HUDEP-2 (cell line): Measurements from ENCODE around the gene ARHGAP36.

Experiments used
- DNase-seq, 76 experiments: peaks; one replicate each; lab custom pipeline; 2025; ENCODE audit not compliant: unreplicated experiment in 76 of 76; lab: John Stamatoyannopoulos, UW

ARHGAP36 gene, protein sequence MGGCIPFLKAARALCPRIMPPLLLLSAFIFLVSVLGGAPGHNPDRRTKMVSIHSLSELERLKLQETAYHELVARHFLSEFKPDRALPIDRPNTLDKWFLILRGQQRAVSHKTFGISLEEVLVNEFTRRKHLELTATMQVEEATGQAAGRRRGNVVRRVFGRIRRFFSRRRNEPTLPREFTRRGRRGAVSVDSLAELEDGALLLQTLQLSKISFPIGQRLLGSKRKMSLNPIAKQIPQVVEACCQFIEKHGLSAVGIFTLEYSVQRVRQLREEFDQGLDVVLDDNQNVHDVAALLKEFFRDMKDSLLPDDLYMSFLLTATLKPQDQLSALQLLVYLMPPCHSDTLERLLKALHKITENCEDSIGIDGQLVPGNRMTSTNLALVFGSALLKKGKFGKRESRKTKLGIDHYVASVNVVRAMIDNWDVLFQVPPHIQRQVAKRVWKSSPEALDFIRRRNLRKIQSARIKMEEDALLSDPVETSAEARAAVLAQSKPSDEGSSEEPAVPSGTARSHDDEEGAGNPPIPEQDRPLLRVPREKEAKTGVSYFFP

DNA sequence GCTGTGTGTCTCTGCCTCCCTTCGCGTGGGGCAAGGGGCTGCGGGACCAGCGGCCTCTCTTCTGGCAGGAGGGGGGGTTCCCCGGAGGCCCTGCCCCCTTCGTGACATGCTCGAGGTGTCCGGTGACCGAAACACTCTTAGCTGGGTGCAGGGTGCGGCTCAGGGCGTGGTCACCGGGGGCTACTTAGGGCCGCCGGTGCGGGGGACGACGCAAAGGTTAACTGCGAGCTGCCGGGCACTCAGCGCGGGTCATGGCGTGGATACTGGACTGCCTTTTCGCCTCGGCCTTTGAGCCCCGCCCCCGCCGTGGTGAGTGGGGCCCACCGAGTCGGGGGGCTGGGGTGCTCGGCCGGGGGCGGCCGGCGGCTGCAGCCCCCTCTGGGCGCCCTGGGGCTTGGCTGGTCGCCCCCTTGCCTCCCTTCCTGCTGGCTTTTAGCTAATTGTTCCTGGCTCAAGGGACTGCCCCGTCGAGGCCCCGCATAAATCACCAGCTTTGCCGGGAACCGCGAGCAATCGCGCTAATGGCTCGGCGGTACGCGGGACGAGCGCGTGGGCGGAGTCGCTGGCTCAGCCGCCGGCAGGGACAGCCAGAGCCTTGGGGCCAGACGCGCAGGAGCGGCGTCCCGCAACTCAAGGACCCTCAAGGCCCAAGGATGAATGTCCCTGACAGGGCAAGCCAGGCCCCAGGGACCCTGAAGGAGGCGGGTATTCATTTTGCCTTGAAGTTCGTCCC, at the start of gene ARHGAP36:
Gene ARHGAP36 (plus strand): TSS at position 211 of the 733 bp plus-strand sequence. CDS start 23,320 bp downstream, outside the sequence.
- no peak for DNase-seq

DNA sequence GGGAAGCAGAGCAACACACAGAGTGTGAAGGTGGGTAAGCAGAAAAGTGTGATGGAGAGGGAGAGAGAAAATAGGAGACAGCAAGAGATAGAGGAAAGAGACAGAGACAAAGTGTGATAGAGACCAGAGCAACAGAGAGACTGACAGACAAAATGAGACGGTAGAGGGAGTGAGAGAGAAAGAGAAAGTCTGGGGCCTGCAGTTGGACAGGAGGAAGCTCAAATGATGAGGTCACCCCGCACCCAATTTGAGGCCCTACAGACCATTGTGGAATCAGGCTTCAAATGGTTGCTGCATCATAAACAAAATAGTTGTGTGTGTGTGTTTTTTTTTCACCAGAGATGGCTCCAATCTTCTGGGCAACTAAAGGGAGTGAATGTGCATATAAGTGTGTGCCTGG, 48.0 kb upstream of the ARHGAP36 start:
- no peak for DNase-seq

DNA sequence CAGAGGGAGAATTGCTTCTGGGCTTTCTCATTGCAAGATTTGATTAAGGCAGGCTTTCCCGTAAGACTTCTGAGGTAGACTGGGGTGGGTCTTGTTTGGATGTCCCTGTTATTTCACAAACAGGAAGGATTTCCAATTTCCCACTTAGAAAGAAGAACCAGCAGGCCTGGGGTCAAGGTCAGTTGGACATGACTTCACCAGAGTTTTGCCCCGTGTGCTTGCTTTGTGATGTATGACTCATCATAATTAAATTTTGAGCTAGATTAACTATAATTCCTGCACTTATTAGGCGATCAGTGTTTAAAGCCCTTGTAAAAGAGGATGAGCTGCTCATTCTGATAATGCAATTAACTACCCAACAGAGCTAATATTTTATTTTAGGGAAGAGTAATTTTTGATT, 32.8 kb upstream of the ARHGAP36 start:
- DNase-seq = no peak

DNA sequence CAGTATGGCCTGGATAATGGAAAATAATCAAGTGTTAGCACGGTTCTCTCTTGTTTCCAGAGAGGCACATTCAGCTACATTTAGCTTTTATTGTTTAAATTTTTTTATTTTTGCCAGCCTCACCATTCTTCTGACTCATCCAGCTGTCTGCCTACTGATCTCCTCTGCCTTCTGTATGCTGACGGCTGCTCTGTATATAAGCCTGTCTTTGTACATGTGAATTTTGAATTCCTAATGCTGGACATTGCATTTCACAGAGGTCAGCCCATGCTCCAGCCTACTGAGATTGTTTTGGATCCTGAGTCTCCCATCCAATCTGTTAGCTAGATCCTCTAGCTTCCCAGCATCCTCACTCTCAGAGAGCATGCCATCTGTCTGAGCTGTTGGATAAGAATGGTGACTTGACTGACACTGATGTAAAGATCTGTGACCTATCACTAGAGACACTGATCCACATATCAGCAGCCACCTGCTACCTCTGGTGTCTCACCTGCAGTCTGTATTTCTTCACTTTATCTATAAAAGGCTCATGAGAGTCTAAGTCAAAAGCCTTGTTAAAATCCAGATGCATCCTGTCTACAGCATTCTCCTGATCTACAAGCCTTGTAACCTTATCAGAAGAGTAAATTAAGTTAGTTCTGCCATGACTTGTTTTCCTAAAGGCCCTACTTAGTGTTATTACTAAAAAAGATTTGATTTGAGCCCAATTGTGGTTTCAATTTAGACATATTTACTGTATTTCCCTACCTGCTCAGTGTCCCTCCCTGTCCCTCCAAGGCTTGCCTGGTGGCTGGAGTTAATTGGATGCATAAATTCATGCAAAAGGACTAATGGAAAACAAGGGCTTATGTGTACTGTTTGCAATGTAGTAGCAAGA, 25.6 kb upstream of the ARHGAP36 start:
- DNase-seq = no peak

DNA sequence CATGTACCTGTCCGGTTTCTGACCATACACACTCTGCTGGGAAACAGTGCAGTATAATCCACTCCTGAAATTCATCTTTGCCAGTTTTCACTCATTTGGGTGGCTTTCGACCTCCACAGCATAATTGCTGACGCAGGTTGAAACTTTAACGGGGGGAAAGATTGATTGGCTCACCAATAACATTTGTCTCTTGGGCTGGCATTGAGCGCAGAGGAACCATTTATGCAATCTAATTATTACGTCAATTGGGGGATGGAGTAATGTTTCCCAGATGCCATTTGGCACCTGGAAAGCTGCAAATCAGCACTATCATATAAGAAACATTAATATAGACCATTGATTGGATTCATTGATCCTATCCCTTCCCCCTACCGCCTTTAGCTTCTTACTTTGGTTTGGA, 24.1 kb upstream of the ARHGAP36 start:
- no peak for DNase-seq

DNA sequence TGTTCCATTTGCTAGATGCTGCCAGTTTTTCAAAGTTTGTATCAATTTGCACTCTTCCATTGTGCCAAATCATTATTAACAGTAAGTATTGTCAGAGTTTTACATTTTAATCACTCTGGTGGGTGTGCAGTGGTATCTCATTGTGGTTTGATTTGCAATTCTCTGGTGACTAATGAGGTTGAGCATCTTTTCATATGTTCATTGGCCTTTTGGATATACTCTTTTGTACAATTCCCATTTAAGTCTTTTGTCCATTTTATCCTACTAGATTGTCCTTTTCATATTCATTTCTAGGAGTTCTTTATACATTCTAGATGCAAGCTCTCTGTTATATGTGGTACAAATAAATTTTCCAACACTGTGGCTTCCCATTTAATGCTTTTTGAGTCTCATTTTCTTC, 17.4 kb upstream of the ARHGAP36 start:
- DNase-seq = no peak

DNA sequence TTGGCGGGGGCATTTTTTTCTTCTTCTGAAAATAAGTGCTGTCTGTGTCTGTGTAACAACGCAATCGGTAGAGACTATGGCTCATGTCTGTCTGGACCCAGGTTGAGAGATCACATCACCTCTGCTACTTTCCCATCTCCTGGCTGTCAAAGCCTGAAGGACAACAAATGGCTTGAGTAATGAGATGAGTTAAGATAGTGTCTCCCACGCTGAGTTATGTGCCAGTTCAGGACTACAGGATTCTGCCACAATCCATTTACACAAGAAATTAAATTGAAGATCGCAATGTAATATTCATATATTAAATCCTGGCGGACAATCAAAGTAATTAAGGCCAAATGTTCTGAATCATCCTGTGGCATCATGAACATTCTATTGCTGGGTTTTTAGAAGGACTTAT, 16.5 kb upstream of the ARHGAP36 start:
- DNase-seq = no peak

DNA sequence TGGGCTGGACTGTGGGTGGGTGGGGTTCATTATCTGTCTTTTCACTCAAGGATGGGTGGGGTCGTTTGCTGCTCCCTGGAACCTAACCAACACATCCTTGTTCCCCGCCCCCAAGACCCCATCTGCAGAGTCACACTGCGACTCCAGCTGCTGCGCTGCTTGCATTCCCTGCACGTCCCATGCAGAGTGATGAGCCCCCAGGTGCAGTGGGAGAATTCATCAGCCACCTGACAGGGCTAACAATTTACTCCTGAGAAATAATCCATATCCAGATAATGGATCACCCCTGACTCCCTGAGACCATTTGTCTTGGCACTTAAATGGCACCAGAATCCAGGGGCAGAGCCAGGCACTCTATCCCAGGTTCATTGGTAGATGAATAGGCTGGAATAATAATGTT, 12.4 kb upstream of the ARHGAP36 start:
- DNase-seq = no peak

DNA sequence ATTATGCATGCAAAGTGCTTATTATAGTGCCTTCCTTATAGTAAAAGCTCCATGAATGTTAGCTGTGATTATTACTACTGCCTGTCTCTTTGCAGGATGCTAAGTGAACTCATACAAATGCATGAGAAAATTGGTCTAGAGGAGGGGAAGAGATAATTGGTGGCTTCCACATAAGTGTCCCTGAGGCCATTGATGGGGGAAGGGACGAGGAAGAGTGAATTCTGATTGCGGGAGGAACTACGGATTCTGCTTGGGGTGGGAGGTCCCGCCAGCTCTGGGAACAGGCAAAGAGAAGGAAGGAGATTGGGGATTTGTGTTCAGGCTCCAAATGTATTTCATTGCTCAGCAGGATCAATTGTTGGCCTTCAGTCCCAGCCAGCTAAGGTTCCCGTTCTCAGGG, 11.6 kb upstream of the ARHGAP36 start:
- no peak for DNase-seq

DNA sequence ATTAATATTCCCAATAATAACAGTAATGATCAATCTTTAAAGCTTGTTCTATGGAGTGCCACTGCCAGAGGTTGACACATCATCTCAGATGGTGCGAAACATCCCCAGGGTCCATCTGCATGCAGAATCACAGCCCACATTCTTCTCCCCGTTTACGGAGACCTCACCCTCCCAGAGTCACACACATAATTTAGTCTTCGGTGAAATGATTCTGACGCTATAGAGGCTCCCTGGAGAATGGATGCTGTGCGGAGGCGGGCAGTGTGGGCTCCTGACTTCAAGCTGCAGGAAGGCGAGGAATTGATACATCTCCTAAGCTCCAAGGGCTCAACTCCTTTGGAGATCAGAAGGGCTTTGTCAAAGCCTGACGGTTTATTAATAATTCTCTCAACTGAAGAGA, 11.0 kb upstream of the ARHGAP36 start:
- no peak for DNase-seq

DNA sequence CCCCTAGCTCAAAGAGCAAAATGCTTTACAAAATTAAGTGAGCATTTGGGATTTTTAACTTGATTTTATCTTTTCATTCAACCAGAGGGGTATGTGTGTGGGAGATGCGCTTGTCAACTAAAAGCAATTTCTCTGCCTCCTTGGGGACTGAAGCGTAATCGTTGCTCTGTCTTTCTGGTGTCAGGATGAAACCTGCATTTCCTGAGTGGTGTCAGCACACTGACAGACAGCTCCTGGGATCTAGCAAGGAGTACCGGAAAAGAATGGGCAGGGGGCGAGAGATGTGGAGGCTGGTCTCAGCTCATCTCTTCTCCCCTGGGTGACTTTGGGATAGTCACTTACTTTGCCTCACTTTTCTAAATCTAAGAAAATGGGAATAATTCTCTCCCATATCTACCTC, 5.1 kb upstream of the ARHGAP36 start:
- DNase-seq = no peak

DNA sequence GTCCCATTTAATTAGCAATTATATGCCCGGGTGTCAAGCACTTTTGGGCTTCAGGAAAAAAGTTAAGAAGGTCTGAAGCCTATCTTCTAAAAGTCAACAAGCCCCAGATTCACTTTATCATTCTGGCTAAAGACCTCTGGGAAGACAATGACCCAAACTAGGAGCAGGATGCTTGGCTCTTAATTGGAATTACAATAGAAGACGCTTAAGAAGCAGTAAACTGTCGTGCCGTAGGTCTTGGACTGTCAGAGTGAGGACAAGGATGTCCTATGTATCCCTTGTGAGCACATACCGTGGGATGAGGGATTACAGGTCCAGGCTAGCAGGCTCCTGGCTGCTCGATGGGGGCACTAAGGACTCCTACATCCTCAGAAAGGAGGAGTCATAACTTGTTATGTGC, 3.2 kb upstream of the ARHGAP36 start:
- DNase-seq = no peak

DNA sequence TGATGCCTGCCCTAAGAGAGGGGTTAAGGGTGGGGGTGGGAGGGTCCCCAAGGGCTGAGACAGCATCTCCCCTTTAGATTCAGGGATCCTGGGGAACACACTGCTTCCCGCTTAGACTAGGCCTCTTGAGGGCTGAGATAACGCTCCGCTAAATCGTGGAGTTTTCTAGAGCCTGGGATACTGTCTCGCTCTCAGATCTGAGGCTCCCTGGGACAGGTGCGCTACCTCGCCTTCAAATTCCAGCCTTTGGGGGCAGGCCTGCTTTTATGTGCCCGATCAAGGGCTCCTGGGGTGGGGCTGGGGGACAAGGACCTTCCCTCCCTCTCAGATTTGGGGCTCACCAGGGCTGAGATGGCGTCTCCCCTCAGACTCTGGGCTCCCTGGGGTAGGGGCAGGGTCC, 440 bp upstream of the ARHGAP36 start:
- DNase-seq = no peak

DNA sequence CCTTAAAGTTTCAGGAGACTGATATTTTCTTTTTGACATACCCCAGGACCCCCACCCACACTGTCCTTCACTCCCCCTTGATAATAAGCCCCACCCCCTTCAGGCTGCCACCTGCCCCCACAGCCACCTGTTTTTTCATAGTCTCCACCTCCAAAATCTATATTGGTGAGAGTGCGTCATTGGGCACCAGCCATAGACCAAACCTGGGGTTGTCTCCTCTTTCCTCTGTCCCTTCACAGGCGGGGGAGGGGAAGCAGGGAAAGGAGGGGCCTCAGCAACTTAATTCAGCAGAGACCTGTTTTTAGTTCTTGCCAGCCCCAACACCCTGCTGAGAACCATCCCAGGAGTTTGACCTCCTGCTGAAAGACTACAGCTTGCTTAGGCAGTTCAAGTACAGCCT, 1.1 kb downstream of the ARHGAP36 start:
- no peak for DNase-seq

DNA sequence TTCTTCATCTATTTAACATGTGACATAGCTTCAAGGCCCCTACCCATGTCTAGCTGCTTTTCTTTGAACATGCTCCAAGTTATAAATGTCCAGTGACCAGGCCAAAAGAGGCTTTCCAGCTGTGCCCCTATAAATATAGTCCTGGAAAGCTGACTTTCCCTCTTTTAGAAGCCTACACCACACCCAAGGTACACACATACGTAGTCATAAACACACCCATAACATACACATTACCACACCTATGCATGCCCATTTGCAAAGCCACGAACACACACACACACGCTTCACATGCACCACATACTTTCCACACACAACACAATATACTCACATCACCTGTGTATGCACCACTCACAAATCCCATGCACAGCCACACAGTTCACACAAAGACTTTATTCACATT, 2.0 kb downstream of the ARHGAP36 start:
- no peak for DNase-seq

DNA sequence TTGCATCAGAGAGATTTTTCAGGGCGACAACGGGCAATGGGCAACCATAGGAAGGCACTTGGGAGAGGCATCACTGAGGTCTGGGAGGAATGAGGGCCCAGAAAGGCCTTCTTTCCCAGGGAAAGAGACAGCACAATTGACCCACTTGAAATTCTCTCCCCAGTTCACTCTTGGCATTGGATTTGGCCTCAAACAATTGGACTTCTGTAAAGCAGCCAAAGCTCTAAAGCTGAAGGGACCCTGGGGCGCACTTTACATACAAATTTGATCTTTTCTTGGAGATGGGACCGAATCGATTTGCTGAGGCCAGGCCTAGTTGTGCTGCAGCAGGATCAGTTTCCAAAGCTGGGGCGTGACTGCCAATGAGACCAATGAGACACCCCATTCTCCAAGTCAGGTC, 3.2 kb downstream of the ARHGAP36 start:
- no peak for DNase-seq

DNA sequence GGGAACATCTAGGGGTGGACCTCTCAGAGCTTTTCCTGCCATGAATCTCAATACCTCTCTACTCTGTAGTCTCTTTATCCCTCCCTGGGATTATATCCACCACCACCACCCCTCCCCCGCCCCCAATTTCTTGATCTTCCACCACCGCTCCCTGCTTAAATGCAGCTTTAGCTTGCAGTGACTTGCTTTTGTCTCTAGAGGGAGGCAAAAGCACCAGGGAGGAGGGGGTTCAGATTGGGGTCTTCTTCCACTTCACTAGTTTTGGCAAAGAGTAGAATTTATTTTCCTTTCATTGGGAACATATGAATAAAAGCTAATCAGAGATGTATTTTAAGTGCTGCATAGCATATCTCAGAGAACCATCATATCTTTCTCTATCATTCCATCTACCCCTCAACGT, 5.5 kb downstream of the ARHGAP36 start:
- no peak for DNase-seq

DNA sequence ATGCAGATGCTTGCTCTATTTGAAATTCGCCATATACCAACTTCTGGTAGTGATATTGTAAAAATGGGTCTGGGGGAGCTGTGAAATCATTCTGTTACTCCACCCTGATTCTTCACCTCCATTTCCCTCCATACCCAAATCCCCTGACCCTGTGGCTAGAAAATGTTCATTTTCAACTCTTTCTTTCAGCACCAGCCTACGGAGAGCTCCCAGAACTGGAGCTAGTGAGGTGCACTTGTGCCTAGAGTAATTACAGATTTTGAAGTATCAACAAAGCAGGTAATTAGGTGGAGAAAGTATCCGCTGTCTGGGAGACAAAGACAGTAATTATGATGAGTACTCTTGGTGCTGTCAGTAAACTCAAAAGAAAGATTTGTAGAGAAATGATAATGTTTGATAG, 8.1 kb downstream of the ARHGAP36 start:
- DNase-seq = no peak

DNA sequence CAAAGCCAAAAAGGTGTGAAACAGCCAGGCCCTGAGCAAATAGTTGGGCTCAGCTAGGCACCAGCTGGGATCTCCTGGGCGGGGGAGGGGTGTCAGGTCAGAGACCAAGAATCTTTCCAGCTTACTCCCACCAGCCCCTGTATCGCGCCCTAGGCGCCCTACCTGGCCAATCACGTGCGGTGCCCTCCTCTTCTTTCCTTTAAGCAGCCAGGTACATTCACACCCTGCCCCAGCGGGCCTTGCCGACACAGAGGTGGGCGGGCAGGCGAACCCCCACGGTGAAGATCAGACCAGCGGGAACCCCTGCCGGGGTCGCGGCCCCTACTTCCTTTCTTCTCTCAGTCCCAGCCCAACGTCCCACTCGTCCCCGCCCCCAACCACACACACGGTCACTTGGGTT, 9.1 kb downstream of the ARHGAP36 start:
- no peak for DNase-seq

DNA sequence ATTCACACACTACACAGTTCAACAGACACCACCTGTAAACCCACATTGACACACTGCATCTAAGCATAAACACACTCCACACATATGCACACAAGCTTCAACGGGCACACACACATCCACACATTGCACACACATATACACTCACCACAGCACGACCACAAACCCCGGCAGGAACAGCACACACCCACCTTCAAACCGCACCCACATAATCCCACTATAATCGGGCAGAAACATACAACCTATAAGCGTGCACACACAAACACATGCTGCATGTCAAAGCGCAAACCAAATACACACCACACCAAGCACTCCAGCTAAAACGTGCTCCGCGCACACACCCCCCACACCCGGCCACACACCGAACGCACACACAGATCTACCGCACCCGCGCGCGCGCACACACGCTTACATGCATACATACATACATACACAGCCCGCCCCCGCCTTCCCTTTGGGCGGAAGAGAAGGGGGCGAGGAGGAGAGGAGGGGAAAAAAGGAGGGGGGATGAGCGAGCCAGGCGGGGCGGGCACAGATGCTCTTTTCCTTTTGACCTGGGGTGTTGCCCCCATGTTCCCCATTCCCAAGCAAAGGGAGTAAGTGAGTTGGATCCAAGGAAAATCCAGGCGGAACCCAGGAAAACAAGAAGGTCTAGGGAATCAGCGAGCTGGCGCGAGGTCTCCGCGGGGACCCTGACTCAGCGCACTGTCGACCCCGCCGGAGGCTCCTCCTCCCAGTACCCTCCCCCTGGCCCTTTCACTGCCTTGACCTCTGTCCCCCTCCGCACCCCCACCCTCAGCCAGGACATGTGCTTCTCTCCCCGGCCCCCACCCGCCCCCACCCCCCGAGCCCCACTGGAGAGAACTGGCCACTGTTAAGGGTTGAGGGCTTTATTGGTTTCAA, 9.9 kb downstream of the ARHGAP36 start:
- DNase-seq = no peak
